HEK293 (cell line): ENCODE measurements around the gene SCAMP5.

ENCODE experiments used
- CTCF ChIP-seq: fragments of 450-650 bp; formaldehyde crosslinking; IDR thresholded peaks from 2 replicates; pipeline ENCODE4 v1.5.1; 2016; ENCODE audit warnings: missing biosample characterization, missing genetic modification characterization
- GLI4 ChIP-seq: fragments of 450-650 bp; formaldehyde crosslinking; IDR thresholded peaks from 2 replicates; pipeline ENCODE4 v1.5.1; 2016; ENCODE audit warnings: missing biosample characterization, missing genetic modification characterization
- REPIN1 ChIP-seq: fragments of 450-650 bp; formaldehyde crosslinking; IDR thresholded peaks from 2 replicates; pipeline ENCODE4 v1.5.1; 2017; ENCODE audit warnings: missing biosample characterization, missing genetic modification characterization, low read depth
- REST ChIP-seq: fragments of 450-650 bp; formaldehyde crosslinking; IDR thresholded peaks from 2 replicates; pipeline ENCODE4 v1.5.1; 2016; ENCODE audit warnings: missing biosample characterization, missing genetic modification characterization
- ZNF121 ChIP-seq: fragments of 450-650 bp; formaldehyde crosslinking; IDR thresholded peaks from 2 replicates; pipeline ENCODE4 v1.5.1; 2016; ENCODE audit warnings: missing biosample characterization, missing genetic modification characterization
- ZNF274 ChIP-seq, 2 experiments: fragments of 200-500 bp in 1 of 2; fragments of 450-650 bp in 1 of 2; sonication (Bioruptor generic) in 1 of 2; formaldehyde crosslinking in 1 of 2; IDR thresholded peaks; 2 replicates each; pipeline versions ENCODE4 v1.5.1 to v1.6.1; 2014 to 2016; ENCODE audit warnings: borderline replicate concordance in 1 of 2, inconsistent platforms in 1 of 2, low read length in 1 of 2, missing biosample characterization in 1 of 2, missing genetic modification characterization in 1 of 2
- ZNF362 ChIP-seq: fragments of 450-650 bp; formaldehyde crosslinking; IDR thresholded peaks from 2 replicates; pipeline ENCODE4 v1.5.1; 2016; ENCODE audit warnings: missing biosample characterization, missing genetic modification characterization
- ZNF473 ChIP-seq: fragments of 450-650 bp; formaldehyde crosslinking; IDR thresholded peaks from 2 replicates; pipeline ENCODE4 v1.5.1; 2017; ENCODE audit warnings: missing biosample characterization, missing genetic modification characterization
- ZNF561 ChIP-seq: fragments of 450-650 bp; IDR thresholded peaks from 2 replicates; pipeline ENCODE4 v1.5.1; 2018; ENCODE audit warnings: missing biosample characterization, missing genetic modification characterization, borderline replicate concordance
- ZNF670 ChIP-seq: fragments of 450-650 bp; formaldehyde crosslinking; IDR thresholded peaks from 2 replicates; pipeline ENCODE4 v1.5.1; 2016; ENCODE audit warnings: missing biosample characterization, missing genetic modification characterization, low read depth
- ZNF704 ChIP-seq: fragments of 450-650 bp; formaldehyde crosslinking; IDR thresholded peaks from 2 replicates; pipeline ENCODE4 v1.5.1; 2016; ENCODE audit warnings: missing biosample characterization, missing genetic modification characterization

- TF ChIP-seq CTCF (tag by site-specific recombination): no peak
- no peak for TF ChIP-seq REST
- no peak for TF ChIP-seq ZNF121
- TF ChIP-seq ZNF561 (tag by site-specific recombination): no peak
- no peak for TF ChIP-seq REPIN1
- no peak for TF ChIP-seq ZNF670 (tag by site-specific recombination)
- no peak for TF ChIP-seq ZNF473 (tag by site-specific recombination)
- TF ChIP-seq ZNF362: no peak
- no peak for TF ChIP-seq GLI4
- TF ChIP-seq ZNF704 (tag by site-specific recombination): no peak
- no peak for TF ChIP-seq ZNF274 (IDR thresholded peaks at IDR 0.05; ENCODE audit: low read length)
- no peak for TF ChIP-seq ZNF274 (tag by site-specific recombination; IDR thresholded peaks at IDR 0.05; ENCODE audit: borderline replicate concordance)
Measured at GRCh38 chr15:75043509-75044257, 48.3 kb downstream of the SCAMP5 start.
